Fibroblast of lung (primary cell): ENCODE data around the gene SUGCT.

Source experiments
- EZH2 ChIP-seq: IDR thresholded peaks from 2 replicates; pipeline ENCODE4 v1.5.1; 2012; ENCODE audit warnings: low read length, control low read depth, mild to moderate bottlenecking; ENCODE audit errors: missing control alignments
- TF ChIP-seq, protein P1 (sequence below), 2 donors: IDR thresholded peaks in 1 of 2; conservative IDR thresholded peaks in 1 of 2; 1 replicate in 1 of 2; 2 replicates in 1 of 2; pipeline ENCODE4 v1.5.1; 2011 to 2012; ENCODE audit warnings: low read length in 2 of 2, control low read depth in 1 of 2, inconsistent platforms in 1 of 2, low read depth in 1 of 2, mild to moderate bottlenecking in 1 of 2

- TF ChIP-seq, protein P1, sequence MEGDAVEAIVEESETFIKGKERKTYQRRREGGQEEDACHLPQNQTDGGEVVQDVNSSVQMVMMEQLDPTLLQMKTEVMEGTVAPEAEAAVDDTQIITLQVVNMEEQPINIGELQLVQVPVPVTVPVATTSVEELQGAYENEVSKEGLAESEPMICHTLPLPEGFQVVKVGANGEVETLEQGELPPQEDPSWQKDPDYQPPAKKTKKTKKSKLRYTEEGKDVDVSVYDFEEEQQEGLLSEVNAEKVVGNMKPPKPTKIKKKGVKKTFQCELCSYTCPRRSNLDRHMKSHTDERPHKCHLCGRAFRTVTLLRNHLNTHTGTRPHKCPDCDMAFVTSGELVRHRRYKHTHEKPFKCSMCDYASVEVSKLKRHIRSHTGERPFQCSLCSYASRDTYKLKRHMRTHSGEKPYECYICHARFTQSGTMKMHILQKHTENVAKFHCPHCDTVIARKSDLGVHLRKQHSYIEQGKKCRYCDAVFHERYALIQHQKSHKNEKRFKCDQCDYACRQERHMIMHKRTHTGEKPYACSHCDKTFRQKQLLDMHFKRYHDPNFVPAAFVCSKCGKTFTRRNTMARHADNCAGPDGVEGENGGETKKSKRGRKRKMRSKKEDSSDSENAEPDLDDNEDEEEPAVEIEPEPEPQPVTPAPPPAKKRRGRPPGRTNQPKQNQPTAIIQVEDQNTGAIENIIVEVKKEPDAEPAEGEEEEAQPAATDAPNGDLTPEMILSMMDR (conservative IDR thresholded peaks at IDR 0.05 in 1 of 2, IDR thresholded peaks at IDR 0.05 in 1 of 2; ENCODE audit: low read depth in 1 of 2, low read length in 2 of 2): no peak
- TF ChIP-seq EZH2: no peak
Observed at GRCh38 chr7:40884241-40884640, 749.4 kb downstream of the SUGCT start.
